ENCODE data around the gene DNAJB8. TPM values are rescaled to one million over a fixed set of nuclear protein-coding genes. Genes with fewer than 3 reads are reported as not detected.

Gene DNAJB8
- total and polyA plus RNA-seq, 2 donors, result not detected

GRCh38 chr3:128448491-128448890, 18.2 kb downstream of the DNAJB8 start:
- WGBS, result 42% methylated on average over 6 of the region's 6 CpGs
- DNase-seq (ENCODE audit: low read depth in 6 of 9, low spot score in 9 of 9), result peak in 2 of 9 donors; percentile 21 to 58

GRCh38 chr3:128447561-128448013, 19.1 kb downstream of the DNAJB8 start:
- Histone ChIP-seq H3K4me3 (ENCODE audit: low read length in 2 of 2) (no peak overlapping the region), H3K27ac (ENCODE audit: low read depth in 1 of 2, low read length in 1 of 2) (no peak overlapping the region), H3K4me1 (ENCODE audit: control insufficient read depth in 2 of 2, insufficient read depth in 2 of 2, low read length in 2 of 2) (peaks cover 0 to 13% of the 10 kb centered on the region in 2 donors), H3K9me3 (ENCODE audit: control insufficient read depth in 2 of 2, insufficient read depth in 1 of 2, low read length in 1 of 2) (peaks cover 0 to 10% of the 10 kb centered on the region in 2 donors), H3K27me3 (ENCODE audit: control insufficient read depth in 2 of 2, insufficient read depth in 1 of 2, low read length in 1 of 2) (peaks cover 0 to 20% of the 10 kb centered on the region in 2 donors), H3K36me3 (ENCODE audit: control insufficient read depth in 2 of 2, insufficient read depth in 2 of 2, low read length in 1 of 2) (no peaks in the 10 kb centered on the region)
- peak in 1 of 9 donors; percentile 18 for DNase-seq (ENCODE audit: low read depth in 6 of 9, low spot score in 9 of 9)
- 96% methylated on average over 3 of the region's 3 CpGs for WGBS

More at GRCh38 chr3:128448491-128448890, 18.2 kb downstream of the DNAJB8 start:
- Histone ChIP-seq H3K4me1 (ENCODE audit: control insufficient read depth in 2 of 2, insufficient read depth in 2 of 2, low read length in 2 of 2) (peaks cover 0 to 13% of the 10 kb centered on the region in 2 donors), H3K4me3 (ENCODE audit: low read length in 2 of 2) (no peak overlapping the region), H3K27ac (ENCODE audit: low read depth in 1 of 2, low read length in 1 of 2) (no peak overlapping the region), H3K36me3 (ENCODE audit: control insufficient read depth in 2 of 2, insufficient read depth in 2 of 2, low read length in 1 of 2) (no peaks in the 10 kb centered on the region), H3K9me3 (ENCODE audit: control insufficient read depth in 2 of 2, insufficient read depth in 1 of 2, low read length in 1 of 2) (peaks cover 0 to 10% of the 10 kb centered on the region in 2 donors), H3K27me3 (ENCODE audit: control insufficient read depth in 2 of 2, insufficient read depth in 1 of 2, low read length in 1 of 2) (peaks cover 3 to 27% of the 10 kb centered on the region in 2 donors)

GRCh38 chr3:128446821-128447220, 19.9 kb downstream of the DNAJB8 start:
- no peak overlapping the region for H3K27ac ChIP-seq (ENCODE audit: low read depth in 1 of 2, low read length in 1 of 2)
- H3K9me3 ChIP-seq (ENCODE audit: control insufficient read depth in 2 of 2, insufficient read depth in 1 of 2, low read length in 1 of 2), result peaks cover 0 to 10% of the 10 kb centered on the region in 2 donors
- no peak for DNase-seq (ENCODE audit: low read depth in 6 of 9, low spot score in 9 of 9)
- H3K4me1 ChIP-seq (ENCODE audit: control insufficient read depth in 2 of 2, insufficient read depth in 2 of 2, low read length in 2 of 2), result peaks cover 0 to 13% of the 10 kb centered on the region in 2 donors
- H3K36me3 ChIP-seq (ENCODE audit: control insufficient read depth in 2 of 2, insufficient read depth in 2 of 2, low read length in 1 of 2), result no peaks in the 10 kb centered on the region
- WGBS, result 90% methylated on average over 1 of the region's 1 CpG
- peaks cover 0 to 16% of the 10 kb centered on the region in 2 donors for H3K27me3 ChIP-seq (ENCODE audit: control insufficient read depth in 2 of 2, insufficient read depth in 1 of 2, low read length in 1 of 2)
- no peak overlapping the region for H3K4me3 ChIP-seq (ENCODE audit: low read length in 2 of 2)

GRCh38 chr3:128445357-128445756, 21.3 kb downstream of the DNAJB8 start:
- Histone ChIP-seq H3K27me3 (ENCODE audit: control insufficient read depth in 2 of 2, insufficient read depth in 1 of 2, low read length in 1 of 2) (peaks cover 0 to 25% of the 10 kb centered on the region in 2 donors), H3K9me3 (ENCODE audit: control insufficient read depth in 2 of 2, insufficient read depth in 1 of 2, low read length in 1 of 2) (peaks cover 0 to 10% of the 10 kb centered on the region in 2 donors), H3K36me3 (ENCODE audit: control insufficient read depth in 2 of 2, insufficient read depth in 2 of 2, low read length in 1 of 2) (no peaks in the 10 kb centered on the region), H3K4me1 (ENCODE audit: control insufficient read depth in 2 of 2, insufficient read depth in 2 of 2, low read length in 2 of 2) (peaks cover 0 to 13% of the 10 kb centered on the region in 2 donors), H3K27ac (ENCODE audit: low read depth in 1 of 2, low read length in 1 of 2) (no peak overlapping the region), H3K4me3 (ENCODE audit: low read length in 2 of 2) (no peak overlapping the region)
- DNase-seq (ENCODE audit: low read depth in 6 of 9, low spot score in 9 of 9), result no peak
- WGBS, result 95% methylated on average over 1 of the region's 1 CpG

GRCh38 chr3:128443771-128444170, 22.9 kb downstream of the DNAJB8 start:
- Histone ChIP-seq H3K4me3 (ENCODE audit: low read length in 2 of 2) (no peak overlapping the region), H3K36me3 (ENCODE audit: control insufficient read depth in 2 of 2, insufficient read depth in 2 of 2, low read length in 1 of 2) (no peaks in the 10 kb centered on the region), H3K4me1 (ENCODE audit: control insufficient read depth in 2 of 2, insufficient read depth in 2 of 2, low read length in 2 of 2) (peaks cover 0 to 12% of the 10 kb centered on the region in 2 donors), H3K27me3 (ENCODE audit: control insufficient read depth in 2 of 2, insufficient read depth in 1 of 2, low read length in 1 of 2) (peaks cover 0 to 34% of the 10 kb centered on the region in 2 donors), H3K27ac (ENCODE audit: low read depth in 1 of 2, low read length in 1 of 2) (no peak overlapping the region), H3K9me3 (ENCODE audit: control insufficient read depth in 2 of 2, insufficient read depth in 1 of 2, low read length in 1 of 2) (peaks cover 0 to 10% of the 10 kb centered on the region in 2 donors)
- no peak for DNase-seq (ENCODE audit: low read depth in 6 of 9, low spot score in 9 of 9)
- 86% methylated on average over 3 of the region's 3 CpGs for WGBS

- 97% methylated on average over 6 of the region's 6 CpGs for WGBS
- DNase-seq (ENCODE audit: low read depth in 6 of 9, low spot score in 9 of 9), result no peak
- no peak overlapping the region for H3K4me3 ChIP-seq (ENCODE audit: low read length in 2 of 2)
Measured at GRCh38 chr3:128442949-128443348, 23.7 kb downstream of the DNAJB8 start.

GRCh38 chr3:128442070-128442469, 24.6 kb downstream of the DNAJB8 start:
- 96% methylated on average over 7 of the region's 7 CpGs for WGBS
- no peaks in the 10 kb centered on the region for H3K9me3 ChIP-seq (ENCODE audit: control insufficient read depth in 2 of 2, insufficient read depth in 1 of 2, low read length in 1 of 2)
- DNase-seq (ENCODE audit: low read depth in 6 of 9, low spot score in 9 of 9), result no peak

More at GRCh38 chr3:128442949-128443348, 23.7 kb downstream of the DNAJB8 start:
- no peaks in the 10 kb centered on the region for H3K36me3 ChIP-seq (ENCODE audit: control insufficient read depth in 2 of 2, insufficient read depth in 2 of 2, low read length in 1 of 2)
- H3K4me1 ChIP-seq (ENCODE audit: control insufficient read depth in 2 of 2, insufficient read depth in 2 of 2, low read length in 2 of 2), result peaks cover 0 to 4% of the 10 kb centered on the region in 2 donors
- no peak overlapping the region for H3K27ac ChIP-seq (ENCODE audit: low read depth in 1 of 2, low read length in 1 of 2)
- H3K9me3 ChIP-seq (ENCODE audit: control insufficient read depth in 2 of 2, insufficient read depth in 1 of 2, low read length in 1 of 2), result peaks cover 0 to 9% of the 10 kb centered on the region in 2 donors
- peaks cover 0 to 41% of the 10 kb centered on the region in 2 donors for H3K27me3 ChIP-seq (ENCODE audit: control insufficient read depth in 2 of 2, insufficient read depth in 1 of 2, low read length in 1 of 2)

GRCh38 chr3:128439226-128439625, 27.5 kb downstream of the DNAJB8 start:
- Histone ChIP-seq H3K27ac (ENCODE audit: low read depth in 1 of 2, low read length in 1 of 2) (no peak overlapping the region), H3K36me3 (ENCODE audit: control insufficient read depth in 2 of 2, insufficient read depth in 2 of 2, low read length in 1 of 2) (no peaks in the 10 kb centered on the region), H3K4me1 (ENCODE audit: control insufficient read depth in 2 of 2, insufficient read depth in 2 of 2, low read length in 2 of 2) (no peaks in the 10 kb centered on the region), H3K27me3 (ENCODE audit: control insufficient read depth in 2 of 2, insufficient read depth in 1 of 2, low read length in 1 of 2) (peaks cover 4 to 65% of the 10 kb centered on the region in 2 donors), H3K4me3 (ENCODE audit: low read length in 2 of 2) (no peak overlapping the region), H3K9me3 (ENCODE audit: control insufficient read depth in 2 of 2, insufficient read depth in 1 of 2, low read length in 1 of 2) (peaks cover 0 to 3% of the 10 kb centered on the region in 2 donors)
- 90% methylated on average over 3 of the region's 3 CpGs for WGBS
- DNase-seq (ENCODE audit: low read depth in 6 of 9, low spot score in 9 of 9), result no peak

More at GRCh38 chr3:128442070-128442469, 24.6 kb downstream of the DNAJB8 start:
- H3K4me3 ChIP-seq (ENCODE audit: low read length in 2 of 2), result no peak overlapping the region
- H3K4me1 ChIP-seq (ENCODE audit: control insufficient read depth in 2 of 2, insufficient read depth in 2 of 2, low read length in 2 of 2), result no peaks in the 10 kb centered on the region
- no peaks in the 10 kb centered on the region for H3K36me3 ChIP-seq (ENCODE audit: control insufficient read depth in 2 of 2, insufficient read depth in 2 of 2, low read length in 1 of 2)
- no peak overlapping the region for H3K27ac ChIP-seq (ENCODE audit: low read depth in 1 of 2, low read length in 1 of 2)
- H3K27me3 ChIP-seq (ENCODE audit: control insufficient read depth in 2 of 2, insufficient read depth in 1 of 2, low read length in 1 of 2), result peaks cover 0 to 43% of the 10 kb centered on the region in 2 donors

GRCh38 chr3:128438488-128439072, 28.1 kb downstream of the DNAJB8 start:
- no peak for DNase-seq (ENCODE audit: low read depth in 6 of 9, low spot score in 9 of 9)
- H3K4me3 ChIP-seq (ENCODE audit: low read length in 2 of 2), result no peak overlapping the region
- peaks cover 10 to 65% of the 10 kb centered on the region in 2 donors for H3K27me3 ChIP-seq (ENCODE audit: control insufficient read depth in 2 of 2, insufficient read depth in 1 of 2, low read length in 1 of 2)
- H3K4me1 ChIP-seq (ENCODE audit: control insufficient read depth in 2 of 2, insufficient read depth in 2 of 2, low read length in 2 of 2), result no peaks in the 10 kb centered on the region
- 86% methylated on average over 6 of the region's 6 CpGs for WGBS
- H3K9me3 ChIP-seq (ENCODE audit: control insufficient read depth in 2 of 2, insufficient read depth in 1 of 2, low read length in 1 of 2), result peaks cover 0 to 3% of the 10 kb centered on the region in 2 donors
- no peaks in the 10 kb centered on the region for H3K36me3 ChIP-seq (ENCODE audit: control insufficient read depth in 2 of 2, insufficient read depth in 2 of 2, low read length in 1 of 2)
- no peak overlapping the region for H3K27ac ChIP-seq (ENCODE audit: low read depth in 1 of 2, low read length in 1 of 2)
